A673 (cell line): ENCODE measurements around the gene C21orf58. TPM values are rescaled to one million over a fixed set of nuclear protein-coding genes. Genes with fewer than 3 reads are reported as not detected.

ENCODE experiments used
- BruUV-seq: library from RNA; stranded (reverse); fragments of 400-500 nt; replicated peaks from 2 replicates; lab custom pipeline; 2021; lab: Mats Ljungman, UMichigan
- CTCF ChIA-PET: fragments of 300-600 bp; sonication (Branson Sonifier 250); formaldehyde crosslinking; loops from one replicate; lab custom pipeline; 2022; ENCODE audit warnings: antibody characterized with exemption; lab: Charles Lee
- POLR2A ChIA-PET: fragments of 300-600 bp; sonication (Branson Sonifier 250); formaldehyde crosslinking; loops from one replicate; lab custom pipeline; 2022; ENCODE audit warnings: antibody characterized with exemption; ENCODE audit not compliant: low non-redundant PET; lab: Charles Lee
- DNase-seq: peaks from one replicate; pipeline ENCODE4 v3.0.0-alpha.2; 2015; ENCODE audit warnings: low spot score
- H3K27ac ChIP-seq: fragments of 200-600 bp; sonication (generic); 2 replicates; pipeline ENCODE4 v1.5.1; 2016; ENCODE audit warnings: mixed run types, low read depth, mild to moderate bottlenecking, mixed read lengths, antibody characterized with exemption, low read length; ENCODE audit not compliant: poor library complexity, severe bottlenecking
- H3K27me3 ChIP-seq: fragments of 200-600 bp; sonication (generic); replicated peaks from 2 replicates; pipeline ENCODE4 v1.6.1; 2017; ENCODE audit warnings: mixed run types, low read depth, mild to moderate bottlenecking, mixed read lengths, antibody characterized with exemption, low read length; ENCODE audit not compliant: insufficient read depth, poor library complexity
- H3K36me3 ChIP-seq: fragments of 200-600 bp; sonication (generic); 2 replicates; pipeline ENCODE4 v1.6.1; 2016; ENCODE audit warnings: mixed run types, mild to moderate bottlenecking, mixed read lengths, antibody characterized with exemption, low read length; ENCODE audit not compliant: insufficient read depth, poor library complexity, severe bottlenecking
- H3K4me1 ChIP-seq: fragments of 200-600 bp; sonication (generic); 2 replicates; pipeline ENCODE4 v1.6.1; 2017; ENCODE audit warnings: mixed run types, mild to moderate bottlenecking, mixed read lengths, antibody characterized with exemption, low read length; ENCODE audit not compliant: insufficient read depth, poor library complexity, severe bottlenecking
- H3K4me3 ChIP-seq: fragments of 200-600 bp; sonication (generic); 2 replicates; pipeline ENCODE4 v1.5.1; 2016; ENCODE audit warnings: low read depth, mixed run types, mild to moderate bottlenecking, mixed read lengths, low read length; ENCODE audit not compliant: poor library complexity, severe bottlenecking
- H3K9me3 ChIP-seq: fragments of 200-600 bp; sonication (generic); 2 replicates; pipeline ENCODE4 v1.6.1; 2016; ENCODE audit warnings: mixed run types, low read depth, mild to moderate bottlenecking, mixed read lengths, antibody characterized with exemption, low read length; ENCODE audit not compliant: poor library complexity, severe bottlenecking
- CTCF ChIP-seq: fragments of 300-800, 200-600 bp; sonication (generic); conservative IDR thresholded peaks from 2 replicates; pipeline ENCODE4 v1.5.1; 2017; ENCODE audit warnings: low read depth, mild to moderate bottlenecking, antibody characterized with exemption, low read length, moderate library complexity, mixed read lengths
- EZH2 ChIP-seq: fragments of 200-600 bp; sonication (generic); IDR thresholded peaks from 2 replicates; pipeline ENCODE4 v1.6.1; 2017; ENCODE audit warnings: borderline replicate concordance, low read depth, mild to moderate bottlenecking, mixed read lengths, antibody characterized with exemption, low read length; ENCODE audit not compliant: poor library complexity, severe bottlenecking
- intact Hi-C: fragments of 100-400 bp; cut with micrococcal nuclease; formaldehyde crosslinking; loops from one replicate; pipeline ENCODE4 v1.10.0; 2022; ENCODE audit not compliant: unreplicated experiment
- total RNA-seq: library from RNA; stranded (reverse); gene quantifications from 2 replicates; pipeline ENCODE4 v1.2.3, GENCODE V29; 2021

The C21orf58 gene
- total RNA-seq, 1 experiment from 2014 or later: 41.2 TPM

GRCh38 chr21:46354518-46354917, 30.8 kb upstream of the C21orf58 start:
- intact Hi-C loops: no loop called here
- DNase-seq: no peak
- POLR2A ChIA-PET: no interaction called here
- Histone ChIP-seq H3K4me3 (no peak overlapping the region), H3K9me3 (no peaks in the 10 kb centered on the region), H3K4me1 (no peaks in the 10 kb centered on the region), H3K36me3 (peaks cover 49% of the 10 kb centered on the region), H3K27ac (no peak overlapping the region), H3K27me3 (no peaks in the 10 kb centered on the region)
- CTCF ChIA-PET: no interaction called here
- BruUV-seq: no TSS peak
- TF ChIP-seq CTCF (no peak), EZH2 (no peak)

DNA sequence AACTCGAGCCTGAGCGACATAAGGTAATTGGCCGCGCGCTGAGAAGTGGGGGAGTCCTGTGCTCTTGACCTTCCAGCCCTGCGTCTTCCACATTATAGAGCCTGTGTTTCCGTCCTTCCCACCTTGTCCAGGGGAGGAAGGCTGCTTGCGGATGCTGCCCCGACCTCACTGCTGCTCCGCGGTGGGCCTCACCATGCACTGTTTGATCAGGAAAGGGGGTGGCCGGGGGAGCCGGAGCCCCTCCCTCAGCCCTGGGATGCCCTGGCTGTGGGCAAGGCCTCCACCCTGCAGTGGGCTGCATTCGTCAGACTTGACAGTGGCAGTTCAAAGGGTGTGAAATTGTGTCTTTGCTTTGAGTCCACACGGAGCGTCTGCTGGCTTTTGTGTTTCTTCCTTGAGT, 30.4 kb upstream of the C21orf58 start:
- BruUV-seq: no TSS peak
- Histone ChIP-seq H3K4me3 (no peak overlapping the region), H3K36me3 (peaks cover 53% of the 10 kb centered on the region), H3K9me3 (no peaks in the 10 kb centered on the region), H3K4me1 (no peaks in the 10 kb centered on the region), H3K27ac (no peak overlapping the region), H3K27me3 (no peaks in the 10 kb centered on the region)
- no peak for DNase-seq
- TF ChIP-seq EZH2 (no peak), CTCF (no peak)
- intact Hi-C loops: no loop called here
- ChIA-PET POLR2A (no interaction called here), CTCF (no interaction called here)

- ChIA-PET POLR2A (no interaction called here), CTCF (no interaction called here)
- no peak for DNase-seq
- Histone ChIP-seq H3K27me3 (no peaks in the 10 kb centered on the region), H3K4me1 (no peaks in the 10 kb centered on the region), H3K36me3 (peaks cover 52% of the 10 kb centered on the region), H3K27ac (no peak overlapping the region), H3K9me3 (no peaks in the 10 kb centered on the region), H3K4me3 (no peak overlapping the region)
- intact Hi-C loops: no loop called here
- TF ChIP-seq EZH2: no peak
- TF ChIP-seq CTCF: no peak
- no TSS peak for BruUV-seq
These were observed 29.2 kb upstream of the C21orf58 start for GRCh38 chr21:46352913-46353312.
